Renal pelvis (tissue), 4 donors: ENCODE measurements around the gene NEDD4L. TPM values are rescaled to one million over a fixed set of nuclear protein-coding genes. Genes with fewer than 3 reads are reported as not detected.

Source experiments
- DNase-seq: peaks from one replicate; pipeline ENCODE4 v3.0.0-alpha.2; 2013
- polyA plus RNA-seq, 3 donors: library from polyadenylated mRNA; unstranded; fragments of 120-200 nt; gene quantifications; one replicate each; pipeline ENCODE4 v1.2.1, GENCODE V29; 2013; ENCODE audit not compliant: insufficient read length in 3 of 3

NEDD4L gene
- polyA plus RNA-seq, 3 donors: 103 to 179 (median 152) TPM

DNA sequence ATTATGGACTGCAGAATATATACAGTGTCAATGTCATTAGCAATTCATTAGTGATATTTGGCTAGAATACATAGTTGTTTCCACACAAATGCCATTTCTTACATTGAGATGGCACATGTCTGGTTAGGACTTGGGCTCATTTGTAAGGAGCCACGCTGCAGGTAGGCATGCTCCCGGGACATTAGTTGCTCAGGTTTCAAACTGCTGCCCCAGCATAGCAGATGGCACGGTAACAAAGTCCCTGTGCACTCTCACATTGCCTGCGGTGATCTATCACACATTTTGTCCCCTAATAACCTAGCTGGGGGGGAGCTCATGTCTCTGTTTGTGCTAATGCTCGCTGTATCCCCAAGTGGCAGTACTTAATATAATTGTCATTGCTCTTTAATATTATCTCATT, 185.1 kb downstream of the NEDD4L start:
- no peak for DNase-seq

DNA sequence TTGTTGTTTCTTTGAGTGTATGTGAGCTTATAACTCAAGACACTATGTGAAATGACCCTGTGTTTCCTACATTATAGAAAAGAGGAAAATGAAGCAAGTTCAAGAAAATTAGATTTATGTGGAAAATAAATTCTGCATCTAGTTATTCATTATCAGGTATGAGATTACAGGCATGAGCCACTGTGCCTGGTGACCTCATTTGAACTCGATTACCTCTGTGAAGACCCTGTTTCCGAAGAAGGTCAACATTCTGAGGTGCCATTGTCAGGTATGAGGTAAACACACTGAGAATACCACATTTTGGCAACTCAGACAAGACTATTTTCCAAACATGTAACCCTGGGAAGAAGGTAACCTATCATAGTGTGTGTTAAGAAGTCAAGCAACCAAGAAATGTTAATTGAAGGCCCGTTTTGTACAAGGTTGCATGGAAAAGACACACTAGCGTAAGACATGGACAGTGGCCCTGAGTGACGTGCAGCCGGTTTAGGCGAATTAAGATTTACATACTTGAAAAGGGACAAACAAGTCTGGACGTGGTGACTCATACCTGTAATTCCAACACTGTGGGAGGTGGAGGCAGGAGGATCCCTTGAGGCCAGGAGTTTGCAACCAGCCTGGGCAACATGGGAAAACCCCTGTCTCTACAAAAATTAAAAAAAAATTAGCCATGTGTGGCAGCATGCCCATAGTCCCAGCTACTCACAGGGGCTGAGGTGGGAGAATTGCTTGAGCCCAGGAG, 186.6 kb downstream of the NEDD4L start:
- no peak for DNase-seq

DNA sequence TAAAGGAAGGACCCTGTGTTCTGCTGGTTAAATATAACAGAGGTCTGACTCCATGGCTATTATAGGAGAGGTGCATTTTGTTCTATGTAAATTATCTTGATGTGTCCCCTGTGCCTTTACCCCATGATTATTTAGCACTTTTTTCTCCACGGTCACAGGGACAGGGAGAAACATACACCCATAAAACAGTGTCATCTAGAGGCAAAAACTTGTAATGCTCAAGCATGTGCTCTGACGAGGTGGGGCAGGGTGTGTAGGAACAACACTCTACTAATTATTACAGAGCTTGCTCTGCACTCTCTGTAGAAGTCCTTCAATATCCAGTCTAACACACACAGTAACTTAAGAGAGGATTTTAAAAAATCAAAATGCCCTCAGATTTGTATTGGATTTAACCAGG, 187.9 kb downstream of the NEDD4L start:
- DNase-seq: no peak

DNA sequence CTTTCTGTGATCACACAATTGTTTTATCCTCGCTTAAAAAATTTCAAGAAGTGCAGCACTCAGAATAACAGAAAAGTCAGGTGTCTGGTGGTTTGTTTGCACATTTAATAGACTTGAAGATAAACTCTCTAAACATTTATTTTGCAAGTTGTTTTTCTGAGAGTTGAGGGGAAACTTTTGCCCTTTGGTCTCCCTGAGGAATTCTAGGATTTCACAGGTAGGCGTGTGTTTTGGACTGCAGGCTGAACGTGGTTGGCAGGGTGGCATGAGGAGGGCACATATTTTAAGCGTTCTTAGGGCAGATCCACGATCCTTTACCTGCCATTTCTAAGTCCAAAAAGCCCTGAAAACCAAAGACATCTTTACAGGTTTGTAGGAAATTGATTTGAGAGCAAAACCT, 188.6 kb downstream of the NEDD4L start:
- no peak for DNase-seq

DNA sequence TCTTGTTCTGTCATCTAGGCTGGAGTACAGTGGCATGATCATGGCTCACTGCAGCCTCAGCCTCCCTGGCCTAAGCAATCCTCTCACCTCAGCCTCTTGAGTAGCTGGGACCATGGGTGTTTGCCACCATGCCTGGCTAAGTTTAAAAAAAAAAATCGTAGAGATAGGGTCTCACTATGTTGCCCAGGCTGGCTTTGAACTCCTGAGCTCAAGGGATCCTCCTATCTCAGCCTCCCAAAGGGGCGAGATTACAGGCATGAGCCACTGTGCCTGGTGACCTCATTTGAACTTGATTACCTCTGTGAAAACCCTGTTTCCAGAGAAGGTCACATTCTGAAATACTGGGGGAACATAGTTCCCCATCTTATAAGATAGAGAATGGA, 190.3 kb downstream of the NEDD4L start:
- no peak for DNase-seq

DNA sequence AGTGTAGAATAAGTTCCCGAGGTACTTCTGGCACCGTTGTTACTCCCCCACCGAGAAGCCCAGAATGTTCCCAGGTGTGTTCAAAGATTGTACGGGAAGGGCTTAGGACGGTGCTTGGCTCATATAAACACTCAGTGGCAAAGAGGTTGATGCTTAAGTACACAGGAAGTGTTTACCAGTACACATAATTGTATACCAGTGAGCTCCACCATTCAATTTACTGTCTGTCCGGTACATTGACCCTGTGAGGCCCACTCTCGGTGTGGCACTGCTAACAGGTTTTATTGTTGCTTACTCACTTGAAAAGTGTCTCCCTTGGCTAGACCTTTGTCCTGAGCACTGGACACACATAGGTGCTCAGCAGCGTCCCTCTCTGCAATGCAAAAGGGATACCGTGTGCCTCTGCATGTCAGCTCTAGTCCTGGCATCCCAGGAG, 191.0 kb downstream of the NEDD4L start:
- DNase-seq: no peak

DNA sequence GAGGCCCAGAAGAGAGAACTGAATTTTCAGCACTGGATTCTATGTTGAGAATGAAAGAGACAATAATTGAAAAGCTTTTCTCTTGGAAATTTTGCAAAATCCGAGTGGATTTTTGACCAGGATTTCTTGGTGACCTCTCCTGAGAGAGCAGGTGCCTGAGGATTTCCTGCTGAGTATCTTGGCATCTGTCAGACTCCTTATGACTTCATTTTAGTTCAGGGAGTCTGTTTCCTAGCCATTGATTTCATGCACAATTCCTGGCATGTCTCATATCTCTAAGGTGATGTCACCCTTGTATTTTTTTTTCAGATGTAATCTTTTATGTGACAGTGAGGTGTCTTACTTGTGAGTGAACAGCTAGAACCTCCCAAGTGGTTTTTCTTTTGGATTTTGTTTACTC, 195.9 kb downstream of the NEDD4L start:
- no peak for DNase-seq

DNA sequence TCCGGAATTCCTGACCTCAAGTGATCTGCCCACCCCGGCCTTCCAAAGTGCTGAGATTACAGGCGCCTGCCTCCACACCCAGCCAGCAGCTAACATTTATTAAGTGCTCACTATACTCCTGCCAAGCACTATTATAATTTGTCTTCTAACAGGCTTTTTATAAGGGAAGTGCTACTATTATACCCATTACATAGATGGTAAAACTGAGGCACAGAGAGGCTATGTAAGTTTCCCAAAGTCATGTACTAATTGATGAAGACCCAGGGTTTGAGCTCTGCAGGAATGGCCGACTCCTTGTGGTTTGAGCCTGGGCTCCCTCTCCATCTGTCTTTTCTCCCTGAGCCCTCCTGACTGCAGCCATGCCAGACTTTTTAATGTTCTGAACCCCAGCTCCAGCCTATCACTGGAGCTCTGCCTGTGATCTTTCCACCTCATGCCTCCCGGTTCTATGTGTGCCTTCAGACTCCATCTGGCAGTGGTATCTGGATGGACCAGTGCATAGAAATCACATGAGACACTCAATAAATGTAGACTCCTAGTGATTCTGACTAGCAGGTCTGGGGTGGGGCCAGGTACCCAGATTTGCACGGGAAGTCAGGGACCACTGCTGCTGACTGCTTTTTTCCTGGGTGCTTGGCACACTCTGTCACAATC, 197.1 kb downstream of the NEDD4L start:
- DNase-seq: no peak

DNA sequence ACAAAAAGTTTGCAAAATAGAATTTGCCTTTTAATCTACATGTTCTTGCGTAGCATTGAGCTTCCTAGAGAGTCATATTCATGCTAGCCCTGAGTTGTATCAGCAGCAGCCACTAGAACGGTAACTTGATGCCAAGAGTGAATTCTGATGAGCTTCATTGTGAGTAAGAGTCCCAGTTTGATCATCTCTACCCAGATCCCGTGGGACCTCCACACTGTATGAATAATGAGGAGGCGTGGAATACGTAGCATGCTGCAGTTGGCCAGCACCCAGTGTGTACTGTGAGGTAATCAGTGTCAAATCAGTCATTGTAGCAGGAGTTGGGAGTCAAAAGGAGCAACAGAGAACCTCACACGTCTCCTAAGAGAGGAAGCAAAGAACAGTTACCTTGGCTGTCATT, 197.9 kb downstream of the NEDD4L start:
- DNase-seq: no peak

DNA sequence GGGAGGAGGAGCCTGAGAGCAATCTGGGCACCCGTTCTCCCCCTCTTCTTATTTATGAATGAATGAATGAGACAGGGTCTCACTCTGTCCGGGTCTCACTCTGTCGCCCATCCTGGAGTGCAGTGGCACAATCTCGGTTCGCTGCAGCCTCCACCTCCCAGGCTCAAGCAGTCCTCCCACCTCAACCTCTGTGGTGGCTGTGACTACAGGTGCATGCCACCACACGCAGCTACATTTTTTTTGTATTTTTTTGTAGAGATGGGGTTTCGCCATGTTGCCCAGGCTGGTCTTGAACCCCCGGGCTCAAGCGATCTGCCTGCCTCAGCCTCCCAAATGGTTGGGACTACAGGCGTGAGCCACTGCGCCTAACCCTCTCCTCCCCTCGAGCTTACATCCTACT, 198.4 kb downstream of the NEDD4L start:
- no peak for DNase-seq

DNA sequence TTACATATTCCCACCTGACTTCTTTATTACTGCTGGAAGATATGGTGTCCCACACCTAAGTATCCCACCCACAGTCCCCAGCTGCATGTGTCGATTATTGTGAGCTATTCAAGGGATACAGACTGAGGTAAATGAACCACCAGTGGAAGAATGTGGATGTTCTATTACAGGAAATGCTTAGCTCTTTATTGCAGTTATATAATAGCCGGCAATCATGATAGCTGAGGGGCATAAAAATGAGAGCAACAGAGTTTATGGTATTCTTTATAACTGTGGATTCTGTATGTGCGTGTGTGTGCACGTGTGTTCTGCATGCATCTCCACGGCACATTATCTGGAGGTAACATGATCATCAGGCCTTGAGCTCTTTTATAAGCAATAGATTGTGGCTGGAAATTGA, 198.9 kb downstream of the NEDD4L start:
- DNase-seq: no peak

DNA sequence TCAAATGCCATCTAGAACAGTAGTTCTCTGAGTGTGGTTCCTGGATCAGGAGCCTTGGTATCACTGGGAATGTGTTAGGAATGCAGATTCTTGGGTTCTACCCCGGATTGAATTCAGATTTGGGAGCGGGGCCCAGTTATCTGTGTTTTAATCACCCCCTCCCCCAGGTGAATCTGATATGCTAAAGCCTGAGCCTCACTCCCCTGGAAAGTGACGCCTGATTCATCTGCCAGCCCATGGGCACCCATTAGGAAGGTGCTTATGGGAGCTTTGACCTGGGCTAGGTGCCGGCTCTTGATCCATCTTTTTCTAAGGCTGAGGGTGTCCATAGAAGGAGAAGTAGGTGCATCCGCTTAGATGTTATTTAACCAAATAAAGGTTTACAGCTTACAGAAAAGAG, 199.4 kb downstream of the NEDD4L start:
- DNase-seq: no peak

DNA sequence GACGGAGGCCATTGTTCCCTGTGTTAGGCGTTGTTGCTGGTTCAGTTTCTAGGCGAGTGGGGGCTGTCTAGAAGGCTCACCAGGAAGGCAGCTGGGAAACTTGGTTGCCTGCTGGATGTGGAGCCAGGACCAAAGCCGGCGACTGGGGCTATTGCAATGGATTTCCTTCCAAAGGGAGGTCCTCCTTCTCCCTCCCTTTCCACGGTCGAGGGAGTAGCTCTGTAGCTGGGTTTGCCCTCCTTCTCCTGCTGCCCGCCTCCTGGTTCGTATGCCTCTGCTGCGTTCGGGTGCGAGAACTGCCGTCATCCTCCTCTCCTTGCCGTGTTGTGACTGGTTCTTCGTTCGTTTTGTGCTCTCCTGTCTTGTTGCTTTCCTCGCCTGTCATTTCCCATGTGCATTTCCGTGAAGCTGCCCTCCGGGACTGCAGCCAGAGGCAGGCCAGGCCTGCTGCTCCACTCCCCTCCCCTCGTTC, 203.4 kb downstream of the NEDD4L start:
- no peak for DNase-seq

DNA sequence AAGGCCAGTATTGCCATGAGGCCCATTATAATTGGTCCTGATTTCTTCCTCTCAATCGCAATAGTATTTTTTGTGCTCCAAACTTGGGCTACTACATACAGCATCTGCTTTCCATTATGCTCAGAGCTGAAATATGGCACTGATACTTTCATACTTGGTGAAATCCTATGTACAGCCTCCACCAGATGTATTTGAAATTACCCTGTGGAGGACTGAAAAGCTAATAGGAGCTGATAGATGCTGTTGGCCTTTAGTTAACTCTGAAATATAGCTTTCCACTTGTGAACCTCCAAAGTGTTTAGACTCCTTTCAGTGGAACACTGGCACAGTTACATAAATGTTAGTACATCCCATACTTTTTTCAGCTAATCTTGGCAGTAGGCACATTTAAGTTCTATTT, 205.7 kb downstream of the NEDD4L start:
- no peak for DNase-seq

DNA sequence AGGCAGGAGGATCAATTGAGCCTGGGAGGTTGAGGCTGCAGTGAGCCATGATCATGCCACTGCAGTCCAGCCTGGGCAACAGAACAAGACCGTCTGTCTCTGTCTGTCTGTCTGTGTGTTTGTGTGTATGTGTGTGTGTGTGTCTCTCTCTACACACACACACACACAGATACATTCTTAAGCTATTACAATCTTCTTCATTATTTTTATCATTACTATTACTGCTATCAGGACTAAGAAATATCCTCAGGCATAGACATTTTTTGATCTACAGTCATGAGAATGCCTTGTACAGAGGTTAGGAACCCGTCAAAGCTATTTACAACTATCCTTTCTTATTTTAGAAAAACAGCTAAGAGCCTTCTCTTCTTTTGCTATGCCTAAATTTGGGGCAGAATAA, 207.4 kb downstream of the NEDD4L start:
- no peak for DNase-seq

DNA sequence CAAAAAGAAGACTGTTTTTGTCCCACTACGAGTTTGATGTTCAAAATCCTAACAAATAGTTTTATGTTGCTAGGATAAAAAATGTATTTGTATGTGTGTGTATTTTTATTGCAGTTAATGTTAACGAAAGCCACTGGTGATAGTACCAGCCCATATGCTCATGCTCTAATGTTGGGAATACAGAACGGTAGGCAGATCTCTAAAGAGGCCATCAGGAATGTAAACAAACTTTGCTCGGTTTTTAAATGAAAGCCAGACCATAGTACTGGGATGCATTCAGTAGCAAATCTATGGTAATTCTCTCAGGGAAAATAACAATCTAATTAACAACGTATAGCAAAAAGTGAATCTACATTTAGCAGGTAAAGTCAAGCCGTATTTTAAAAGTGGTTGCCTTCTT, 208.1 kb downstream of the NEDD4L start:
- DNase-seq: no peak

DNA sequence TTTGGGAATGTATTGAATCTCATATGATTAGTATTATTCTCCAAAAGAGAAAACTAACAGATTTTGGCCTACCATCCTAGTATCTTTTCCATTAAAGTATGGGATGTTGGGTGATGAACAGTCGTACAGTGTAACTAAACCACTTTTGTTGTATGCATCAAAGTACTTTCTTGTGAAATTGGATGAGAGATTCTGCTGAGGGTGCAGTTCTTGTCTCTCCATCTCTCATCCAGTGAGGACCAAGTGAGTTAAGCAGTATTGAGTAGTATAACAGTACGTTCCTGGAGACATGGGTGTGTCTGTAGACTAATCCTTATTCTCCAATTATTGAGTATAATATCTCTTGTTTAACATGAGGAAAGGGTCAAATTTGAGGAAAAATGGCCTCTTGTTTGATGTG, 209.3 kb downstream of the NEDD4L start:
- no peak for DNase-seq

DNA sequence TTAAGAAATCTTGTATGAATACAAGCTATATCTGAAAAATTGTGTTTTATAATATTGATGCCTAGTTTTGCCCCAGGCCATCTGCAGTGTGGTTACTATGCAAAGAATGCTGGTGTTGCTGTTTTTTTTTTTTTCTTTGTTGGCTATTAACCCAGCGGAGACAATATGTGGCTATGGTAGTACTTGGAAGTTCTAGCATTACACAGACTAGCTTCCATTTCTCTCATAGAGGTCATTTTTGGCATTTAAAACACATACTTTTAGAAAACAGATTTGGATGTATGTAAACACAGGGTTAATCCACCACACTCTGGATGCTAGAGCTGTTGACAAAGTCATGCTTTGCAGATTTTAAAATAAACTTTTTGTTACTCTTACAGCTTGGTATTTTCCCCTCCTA, 209.8 kb downstream of the NEDD4L start:
- DNase-seq: no peak

DNA sequence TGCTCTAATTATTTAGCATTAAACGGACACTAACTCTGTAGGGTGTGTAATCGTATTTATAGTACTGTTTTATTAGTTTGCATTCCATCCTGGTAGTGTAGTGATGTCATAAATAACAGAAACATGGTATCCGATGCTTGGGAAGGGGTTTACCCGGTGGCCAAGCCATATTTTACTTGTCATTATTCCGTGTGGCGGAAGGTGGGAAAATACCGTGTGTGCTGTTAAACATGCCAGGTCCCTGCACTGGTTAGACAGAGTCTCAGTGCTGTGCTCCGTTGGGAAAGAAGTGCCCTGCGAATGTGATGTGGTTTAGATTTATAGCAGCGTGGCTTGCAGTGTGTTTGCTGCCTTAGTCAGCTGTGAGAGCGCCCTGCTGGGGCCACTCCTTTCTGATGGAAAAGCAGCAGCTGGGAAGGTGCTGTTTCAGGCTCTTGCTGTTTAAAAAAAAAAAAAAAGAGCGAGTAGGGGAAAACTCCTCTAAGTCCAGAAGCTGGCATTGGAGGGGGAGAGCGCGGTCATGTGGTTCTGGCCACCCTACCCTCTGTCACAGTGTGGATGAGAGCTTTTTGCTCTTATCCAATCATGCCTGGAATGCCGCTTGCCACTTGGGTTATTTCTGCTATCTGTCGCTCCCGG, 211.0 kb downstream of the NEDD4L start:
- no peak for DNase-seq

DNA sequence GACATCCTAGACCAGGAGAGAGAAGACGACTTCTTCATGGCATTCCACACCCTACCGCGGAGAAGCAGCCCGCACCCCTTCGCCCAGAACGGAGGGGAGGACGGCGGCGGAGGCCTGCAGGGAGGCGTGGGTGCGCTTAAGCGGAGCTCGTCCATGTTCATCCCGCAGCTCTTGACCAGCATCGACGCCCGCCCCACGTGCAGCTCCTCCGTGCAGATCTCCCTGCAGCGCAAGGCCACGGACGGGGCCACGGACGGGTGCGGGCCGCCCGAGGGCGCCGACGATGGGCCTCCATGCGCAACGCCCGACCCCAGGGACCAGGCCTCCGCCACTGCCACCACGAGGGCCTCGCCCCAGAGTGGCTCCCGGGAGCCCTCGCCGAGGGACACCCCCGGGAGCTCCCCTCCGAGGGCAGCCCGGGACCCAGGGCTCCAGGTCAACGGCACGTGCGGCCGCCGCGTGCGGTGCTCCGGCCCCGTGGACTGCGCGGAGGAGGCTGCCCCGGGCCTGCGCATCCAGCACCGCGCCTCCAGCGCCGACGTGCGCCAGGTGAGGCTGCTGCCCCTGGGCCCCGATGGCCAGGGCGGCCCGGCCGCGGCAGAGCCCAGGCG, 211.8 kb downstream of the NEDD4L start:
- no peak for DNase-seq

DNA sequence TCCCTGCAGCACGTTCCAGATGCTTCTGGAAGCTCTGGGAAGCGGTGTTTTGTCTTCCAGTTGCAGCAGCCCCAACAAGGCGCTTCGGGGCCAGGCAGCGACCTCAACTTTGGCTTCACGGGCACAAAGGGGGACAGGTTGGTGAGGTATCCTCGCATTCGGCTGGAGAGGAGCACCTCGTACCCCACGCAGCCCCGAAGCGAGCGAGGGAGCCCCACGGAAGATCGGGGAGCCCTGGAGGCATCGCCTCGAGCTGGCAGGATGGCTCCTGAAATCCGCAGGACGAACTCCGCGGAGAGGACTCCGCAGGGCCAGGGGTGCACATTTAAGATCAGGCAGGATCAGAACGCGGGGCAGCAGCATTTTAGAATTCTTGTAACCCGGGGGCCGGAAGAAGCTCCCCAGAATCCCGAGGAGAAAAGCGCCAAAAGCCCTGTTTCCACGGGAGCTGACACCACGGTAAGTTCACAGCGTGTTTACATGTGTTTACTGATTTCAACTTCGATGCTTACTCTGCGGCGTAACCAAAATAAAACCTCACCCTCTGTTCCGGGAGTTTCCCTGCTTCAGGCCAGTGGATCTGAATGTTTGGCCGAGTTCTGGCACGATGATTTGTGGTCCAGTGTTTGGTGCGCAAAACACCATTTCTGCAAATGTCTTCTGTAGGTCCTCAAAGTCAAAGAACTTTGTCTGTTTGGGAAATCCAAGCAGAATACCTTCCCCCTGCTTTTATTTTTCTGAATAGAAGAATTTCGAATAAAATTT, 212.5 kb downstream of the NEDD4L start:
- no peak for DNase-seq

DNA sequence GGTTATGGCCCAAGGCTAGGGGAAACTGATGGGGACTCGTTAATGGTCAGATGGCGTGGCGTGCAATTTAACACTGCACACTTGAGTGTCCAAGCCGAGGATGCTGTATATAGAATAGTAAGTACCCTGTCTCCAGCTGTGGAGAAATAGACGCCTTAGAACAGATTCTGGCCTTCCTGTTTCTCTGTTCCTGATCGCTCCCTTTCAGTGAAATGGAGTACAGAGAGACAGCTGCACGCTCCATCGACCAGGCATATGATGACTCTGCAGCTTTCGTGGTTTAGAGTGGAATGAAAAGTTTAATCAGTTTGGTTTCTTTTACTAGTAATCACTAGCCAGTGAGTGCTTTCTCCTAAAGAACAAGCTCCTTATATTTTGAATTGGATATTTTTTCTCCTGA, 213.4 kb downstream of the NEDD4L start:
- DNase-seq: no peak
